B cell (primary cell): ENCODE measurements around the gene MOSPD3. TPM values are rescaled to one million over a fixed set of nuclear protein-coding genes. Genes with fewer than 3 reads are reported as not detected.
A peak's percentile ranks its signal among the peaks of the same experiment; 100 is the strongest.

Experiments
- ATAC-seq: fragments of 200-7000 bp; cut with Tn5 transposase; one replicate; pipeline ENCODE4 v1.10.0; 2021; ENCODE audit warnings: low read depth, mild to moderate bottlenecking, moderate number of reproducible peaks, moderate library complexity
- CTCF ChIA-PET: fragments of 350-600 bp; sonication (Branson Sonifier 250); formaldehyde crosslinking; loops from one replicate; lab custom pipeline; 2021; ENCODE audit warnings: antibody characterized with exemption, inconsistent platforms; lab: Charles Lee
- POLR2A ChIA-PET: fragments of 350-600 bp; sonication (Branson Sonifier 250); formaldehyde crosslinking; loops from one replicate; lab custom pipeline; 2021; ENCODE audit warnings: antibody characterized with exemption; lab: Charles Lee
- DNase-seq: peaks from one replicate; pipeline ENCODE4 v3.0.0; 2013
- H2AFZ ChIP-seq: 2 replicates; pipeline ENCODE4 v1.6.1; 2012; ENCODE audit warnings: mild to moderate bottlenecking, low read depth, low read length; ENCODE audit not compliant: insufficient read depth, poor library complexity, severe bottlenecking
- H3K27ac ChIP-seq, 2 donors: 1 replicate in 1 of 2; 2 replicates in 1 of 2; pipeline ENCODE4 v1.5.1; 2012 to 2013; ENCODE audit warnings: low read length in 2 of 2, mild to moderate bottlenecking in 2 of 2, moderate library complexity in 1 of 2
- H3K27me3 ChIP-seq, 4 experiments: fragments of 200-600 bp in 1 of 4; sonication (generic) in 1 of 4; replicated peaks in 1 of 4; 1 replicate in 2 of 4; 2 replicates in 2 of 4; pipeline versions ENCODE4 v1.6.1 to v1.7.0; 2013 to 2016; ENCODE audit warnings: low read length in 3 of 4, mild to moderate bottlenecking in 2 of 4, mixed read lengths in 1 of 4, moderate library complexity in 1 of 4; ENCODE audit not compliant: insufficient read depth in 4 of 4, control insufficient read depth in 3 of 4; ENCODE audit errors: control extremely low read depth in 1 of 4
- H3K36me3 ChIP-seq, 2 experiments: replicated peaks in 1 of 2; 1 replicate in 1 of 2; 2 replicates in 1 of 2; pipeline versions ENCODE4 v1.6.1 to v1.7.1; 2013; ENCODE audit warnings: low read length in 1 of 2; ENCODE audit not compliant: insufficient read depth in 2 of 2, control insufficient read depth in 1 of 2; ENCODE audit errors: control extremely low read depth in 1 of 2, extremely low read depth in 1 of 2
- H3K4me1 ChIP-seq, 2 donors: fragments of 200-600 bp in 1 of 2; sonication (generic) in 1 of 2; 1 replicate in 1 of 2; 2 replicates in 1 of 2; pipeline versions ENCODE4 v1.5.1 to v1.6.1; 2013 to 2017; ENCODE audit warnings: low read length in 2 of 2; ENCODE audit not compliant: control insufficient read depth in 2 of 2, insufficient read depth in 2 of 2
- H3K4me2 ChIP-seq: replicated peaks from 2 replicates; pipeline ENCODE3; 2012; ENCODE audit warnings: mild to moderate bottlenecking, low read depth, low read length; ENCODE audit not compliant: poor library complexity, severe bottlenecking
- H3K4me3 ChIP-seq, 5 experiments: fragments of 200-600 bp in 1 of 5; sonication (generic) in 1 of 5; 1 replicate in 3 of 5; 2 replicates in 2 of 5; pipeline versions ENCODE4 v1.5.1 to v1.7.0; 2011 to 2016; ENCODE audit warnings: low read length in 4 of 5, mild to moderate bottlenecking in 4 of 5, low read depth in 2 of 5, control low read depth in 1 of 5, moderate library complexity in 1 of 5; ENCODE audit not compliant: insufficient read depth in 1 of 5; ENCODE audit errors: control extremely low read depth in 1 of 5, extremely low read depth in 1 of 5
- H3K79me2 ChIP-seq: fragments of 200-600 bp; sonication (generic); one replicate; pipeline ENCODE4 v1.6.0; 2016; ENCODE audit warnings: low read length; ENCODE audit not compliant: control insufficient read depth, insufficient read depth
- H3K9ac ChIP-seq: fragments of 200-600 bp; sonication (generic); 2 replicates; pipeline ENCODE4 v1.6.1; 2017; ENCODE audit warnings: mild to moderate bottlenecking, low read length, moderate library complexity
- H3K9me3 ChIP-seq, 3 donors: one replicate each; pipeline versions ENCODE4 v1.6.1 to v1.7.1; 2013; ENCODE audit warnings: low read length in 2 of 3; ENCODE audit not compliant: control insufficient read depth in 2 of 3, insufficient read depth in 1 of 3; ENCODE audit errors: control extremely low read depth in 1 of 3
- H4K20me1 ChIP-seq: 2 replicates; pipeline ENCODE4 v1.6.0; 2012; ENCODE audit warnings: mild to moderate bottlenecking, low read length; ENCODE audit not compliant: insufficient read depth, control insufficient read depth, poor library complexity, severe bottlenecking
- H3K27ac Mint-ChIP-seq: one replicate; pipeline ENCODE4 v1.8.0; 2021; ENCODE audit warnings: mixed read lengths
- H3K27me3 Mint-ChIP-seq: one replicate; pipeline ENCODE4 v1.8.0; 2021; ENCODE audit warnings: mixed read lengths
- H3K4me1 Mint-ChIP-seq: one replicate; pipeline ENCODE4 v1.8.0; 2021; ENCODE audit warnings: mixed read lengths
- H3K4me3 Mint-ChIP-seq: one replicate; pipeline ENCODE4 v1.8.0; 2021; ENCODE audit warnings: mixed read lengths
- H3K9me3 Mint-ChIP-seq: one replicate; pipeline ENCODE4 v1.8.0; 2022; ENCODE audit warnings: mixed read lengths; ENCODE audit not compliant: insufficient read depth
- EZH2 ChIP-seq: IDR thresholded peaks from 2 replicates; pipeline ENCODE4 v1.6.1; 2012; ENCODE audit warnings: borderline replicate concordance, low read depth, mild to moderate bottlenecking, moderate library complexity, low read length; ENCODE audit not compliant: insufficient read depth, poor library complexity, severe bottlenecking
- WGBS: methylation state at CpG from one replicate; pipeline ENCODE4 v1.1.5; 2013; ENCODE audit warnings: missing lambda C conversion rate; ENCODE audit not compliant: insufficient coverage; 5-methylcytosine and 5-hydroxymethylcytosine counted together
- intact Hi-C: fragments of 100-400 bp; cut with micrococcal nuclease; formaldehyde crosslinking; loops from one replicate; pipeline ENCODE4 v1.10.0; 2022
- polyA plus RNA-seq: library from polyadenylated mRNA; depleted of rRNA; stranded (reverse); fragments of >200 nt; gene quantifications from 2 replicates; pipeline ENCODE4 v1.2.3, GENCODE V29; 2012
- total RNA-seq, 2 donors: library from RNA; stranded (reverse); fragments of 120-200 nt in 1 of 2; gene quantifications; 1 replicate in 1 of 2; 2 replicates in 1 of 2; pipeline versions ENCODE4 v1.2.3 to v1.2.4, GENCODE V29; 2013 to 2022
- TF ChIP-seq, protein P1 (sequence below): fragments of 200-600 bp; IDR thresholded peaks from one replicate; pipeline ENCODE4 v1.8.0; 2022; ENCODE audit warnings: antibody characterized with exemption, mild to moderate bottlenecking

Gene MOSPD3
- total and polyA plus RNA-seq, 2 donors (not counting 1 experiment from before 2014, with no cell fraction given): 18.8 to 19.2 TPM

DNA sequence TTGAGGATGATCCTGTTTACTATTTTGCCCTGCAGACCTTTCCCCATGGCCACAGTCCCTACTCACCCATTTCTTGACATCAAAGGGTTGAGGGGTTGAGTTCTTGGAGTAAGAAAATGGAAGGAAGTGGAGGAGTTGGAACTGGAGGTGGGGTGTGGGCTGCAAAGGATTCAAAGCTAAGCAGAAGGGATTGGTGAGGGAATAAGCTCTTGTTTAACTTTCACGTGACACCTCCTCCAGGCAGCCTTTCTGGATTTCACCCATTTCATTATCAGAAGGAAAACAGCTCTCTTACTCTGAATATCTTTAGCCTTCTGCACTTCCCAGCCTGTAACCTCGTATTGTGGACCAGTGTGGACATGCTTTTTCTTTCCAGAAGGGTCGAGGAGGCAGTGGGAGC, 13.7 kb downstream of the MOSPD3 start:
- Histone ChIP-seq H3K9ac (peak overlapping the region; percentile 64), H4K20me1 (no peaks in the 10 kb centered on the region), H3K4me2 (peak overlapping the region; percentile 89), H3K79me2 (no peaks in the 10 kb centered on the region), H3K9me3 (no peaks in the 10 kb centered on the region), H3K4me1 (peaks cover 12 to 13% of the 10 kb centered on the region in 2 donors), H3K36me3 (peaks cover 0 to 1% of the 10 kb centered on the region in 2 experiments), H3K4me3 (peak overlapping the region in 4 of 5 experiments; percentile 21 to 53 (median 44)), H3K27ac (no peak overlapping the region), H3K27me3 (no peaks in the 10 kb centered on the region), H2AFZ (peak overlapping the region; percentile 81)
- peaks cover 11% of the 10 kb centered on the region for H3K4me1 Mint-ChIP-seq
- DNase-seq (no peak), ATAC-seq (no peak)
- intact Hi-C loops: loop anchor here (1.0 kb wide), 4 partner anchors 14 to 47 kb away; partner anchors contain the start of genes FBXO24, GNB2, LRCH4 and MOSPD3
- no peaks in the 10 kb centered on the region for H3K9me3 Mint-ChIP-seq
- H3K27ac Mint-ChIP-seq: peak overlapping the region; percentile 53
- ChIA-PET POLR2A (interaction anchor here (0.6 to 1.4 kb wide), 2 partner anchors 12 to 14 kb away, joined by 3 to 10 read pairs; partner anchors contain the start of gene MOSPD3), CTCF (interaction anchor here (0.7 to 2.4 kb wide), 6 partner anchors 11 to 67 kb away, joined by 3 to 7 read pairs (median 4); partner anchors contain the start of genes GNB2 and MOSPD3)
- WGBS: 0% methylated on average over 1 of the region's 3 CpGs
- peak overlapping the region; percentile 80 for H3K4me3 Mint-ChIP-seq
- TF ChIP-seq, protein P1, sequence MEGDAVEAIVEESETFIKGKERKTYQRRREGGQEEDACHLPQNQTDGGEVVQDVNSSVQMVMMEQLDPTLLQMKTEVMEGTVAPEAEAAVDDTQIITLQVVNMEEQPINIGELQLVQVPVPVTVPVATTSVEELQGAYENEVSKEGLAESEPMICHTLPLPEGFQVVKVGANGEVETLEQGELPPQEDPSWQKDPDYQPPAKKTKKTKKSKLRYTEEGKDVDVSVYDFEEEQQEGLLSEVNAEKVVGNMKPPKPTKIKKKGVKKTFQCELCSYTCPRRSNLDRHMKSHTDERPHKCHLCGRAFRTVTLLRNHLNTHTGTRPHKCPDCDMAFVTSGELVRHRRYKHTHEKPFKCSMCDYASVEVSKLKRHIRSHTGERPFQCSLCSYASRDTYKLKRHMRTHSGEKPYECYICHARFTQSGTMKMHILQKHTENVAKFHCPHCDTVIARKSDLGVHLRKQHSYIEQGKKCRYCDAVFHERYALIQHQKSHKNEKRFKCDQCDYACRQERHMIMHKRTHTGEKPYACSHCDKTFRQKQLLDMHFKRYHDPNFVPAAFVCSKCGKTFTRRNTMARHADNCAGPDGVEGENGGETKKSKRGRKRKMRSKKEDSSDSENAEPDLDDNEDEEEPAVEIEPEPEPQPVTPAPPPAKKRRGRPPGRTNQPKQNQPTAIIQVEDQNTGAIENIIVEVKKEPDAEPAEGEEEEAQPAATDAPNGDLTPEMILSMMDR: no peak
- no peak for TF ChIP-seq EZH2
- H3K27me3 Mint-ChIP-seq: no peaks in the 10 kb centered on the region
